HCT116 (cell line): ENCODE results near the gene MEIS1. TPM values are rescaled to one million over a fixed set of nuclear protein-coding genes. Genes with fewer than 3 reads are reported as not detected.

Source experiments
- ATAC-seq: fragments of 200-7000 bp; cut with Tn5 transposase; 2 replicates; pipeline ENCODE4 v1.9.1; 2020; ENCODE audit warnings: mild to moderate bottlenecking, moderate library complexity
- BruUV-seq: library from RNA; stranded (reverse); fragments of 400-500 nt; replicated peaks from 2 replicates; lab custom pipeline; 2021; lab: Mats Ljungman, UMichigan
- CTCF ChIA-PET: fragments of 300-600 bp; sonication (Branson Sonifier 250); formaldehyde crosslinking; loops from one replicate; lab custom pipeline; 2021; ENCODE audit warnings: antibody characterized with exemption; lab: Charles Lee
- POLR2A ChIA-PET: fragments of 300-600, 350-600 bp; sonication (Branson Sonifier 250); formaldehyde crosslinking; loops from one replicate; lab custom pipeline; 2021; ENCODE audit warnings: antibody characterized with exemption; lab: Charles Lee
- RAD21 ChIA-PET, 2 experiments: fragments of 300-600 bp; sonication (Branson Sonifier 250); formaldehyde crosslinking; loops; one replicate each; lab custom pipeline; 2023; ENCODE audit warnings: low total read pairs in 2 of 2; ENCODE audit not compliant: uncharacterized antibody in 2 of 2, unreplicated experiment in 2 of 2, low non-redundant PET in 1 of 2; lab: Charles Lee
- DNase-seq: peaks from one replicate; pipeline ENCODE4 v3.0.0-alpha.2; 2010; ENCODE audit warnings: low read depth, low spot score
- H2AFZ ChIP-seq: fragments of 200-600 bp; shearing (Covaris generic), sonication (generic); 2 replicates; pipeline ENCODE4 v1.6.1; 2017; ENCODE audit warnings: low read depth, mixed run types, mixed read lengths, antibody characterized with exemption, low read length; ENCODE audit not compliant: poor library complexity, severe bottlenecking
- H3K27ac ChIP-seq: 2 replicates; pipeline ENCODE4 v1.5.1; 2012; ENCODE audit warnings: low read depth, low read length
- H3K27me3 ChIP-seq: fragments of 200-600 bp; sonication (generic); 2 replicates; pipeline ENCODE4 v1.6.1; 2016; ENCODE audit warnings: mixed run types, low read length, mixed read lengths; ENCODE audit not compliant: insufficient read depth
- H3K36me3 ChIP-seq, 2 experiments: fragments of 200-500 bp in 1 of 2; fragments of 200-600 bp in 1 of 2; sonication (Bioruptor generic) in 1 of 2; sonication (generic) in 1 of 2; 2 replicates each; pipeline versions ENCODE4 v1.5.1 to v1.6.1; 2014 to 2016; ENCODE audit warnings: low read length in 2 of 2, inconsistent platforms in 1 of 2, mixed read lengths in 1 of 2, mixed run types in 1 of 2; ENCODE audit not compliant: insufficient read depth in 2 of 2, control insufficient read depth in 1 of 2
- H3K4me1 ChIP-seq, 2 experiments: fragments of 200-600 bp in 1 of 2; sonication (generic) in 1 of 2; 2 replicates each; pipeline versions ENCODE4 v1.5.1 to v1.6.1; 2012 to 2017; ENCODE audit warnings: low read length in 2 of 2, inconsistent platforms in 1 of 2, mild to moderate bottlenecking in 1 of 2, mixed read lengths in 1 of 2, mixed run types in 1 of 2, moderate library complexity in 1 of 2; ENCODE audit not compliant: insufficient read depth in 2 of 2, control insufficient read depth in 1 of 2
- H3K4me2 ChIP-seq: fragments of 200-600 bp; sonication (generic); 2 replicates; pipeline ENCODE4 v1.6.1; 2017; ENCODE audit warnings: mixed run types, low read length, mixed read lengths
- H3K4me3 ChIP-seq, 2 experiments: fragments of 200-600 bp in 1 of 2; sonication (generic) in 1 of 2; replicated peaks in 1 of 2; 2 replicates each; pipeline ENCODE4 v1.5.1; 2011 to 2016; ENCODE audit warnings: low read length in 2 of 2, control low read depth in 1 of 2, low read depth in 1 of 2, mild to moderate bottlenecking in 1 of 2, mixed read lengths in 1 of 2, mixed run types in 1 of 2
- H3K79me2 ChIP-seq: fragments of 200-600 bp; sonication (generic); 2 replicates; pipeline ENCODE4 v1.6.1; 2017; ENCODE audit warnings: mild to moderate bottlenecking, mixed run types, low read length, moderate library complexity, mixed read lengths; ENCODE audit not compliant: insufficient read depth
- H3K9ac ChIP-seq: fragments of 200-600 bp; sonication (generic); 2 replicates; pipeline ENCODE4 v1.6.1; 2016; ENCODE audit warnings: low read length, mixed read lengths
- H3K9me2 ChIP-seq: fragments of 200-600 bp; sonication (generic), shearing (Covaris generic); 2 replicates; pipeline ENCODE4 v1.6.1; 2017; ENCODE audit warnings: mixed run types, mild to moderate bottlenecking, moderate library complexity; ENCODE audit not compliant: insufficient read depth
- H3K9me3 ChIP-seq, 2 experiments: fragments of 200-500 bp in 1 of 2; fragments of 200-600 bp in 1 of 2; sonication (Bioruptor generic) in 1 of 2; sonication (generic) in 1 of 2; 2 replicates each; pipeline ENCODE4 v1.6.1; 2014 to 2017; ENCODE audit warnings: low read length in 2 of 2, mixed read lengths in 2 of 2, inconsistent platforms in 1 of 2, low read depth in 1 of 2, mild to moderate bottlenecking in 1 of 2, mixed run types in 1 of 2, moderate library complexity in 1 of 2; ENCODE audit not compliant: control insufficient read depth in 1 of 2, insufficient read depth in 1 of 2
- H4K20me1 ChIP-seq: fragments of 200-600 bp; sonication (generic), shearing (Covaris generic); 2 replicates; pipeline ENCODE4 v1.6.1; 2017; ENCODE audit warnings: mixed run types, mild to moderate bottlenecking, moderate library complexity; ENCODE audit not compliant: insufficient read depth
- CEBPB ChIP-seq: IDR thresholded peaks from 2 replicates; pipeline ENCODE4 v1.6.1; 2012; ENCODE audit warnings: low read depth
- ELF1 ChIP-seq: IDR thresholded peaks from 2 replicates; pipeline ENCODE4 v1.6.1; 2012; ENCODE audit warnings: low read depth, borderline replicate concordance
- EZH2phosphoT487 ChIP-seq: fragments of 200-600 bp; IDR thresholded peaks from 2 replicates; pipeline ENCODE4 v1.6.1; 2018; ENCODE audit warnings: antibody characterized with exemption, borderline replicate concordance
- FOSL1 ChIP-seq: IDR thresholded peaks from 2 replicates; pipeline ENCODE4 v1.6.1; 2012; ENCODE audit warnings: low read depth
- JUND ChIP-seq: IDR thresholded peaks from 2 replicates; pipeline ENCODE4 v1.6.1; 2012
- POLR2A ChIP-seq: IDR thresholded peaks from 2 replicates; pipeline ENCODE4 v1.7.0; 2011; ENCODE audit warnings: borderline replicate concordance; ENCODE audit not compliant: insufficient read depth, insufficient read length; ENCODE audit errors: extremely low read depth
- POLR2AphosphoS5 ChIP-seq: IDR thresholded peaks from 2 replicates; pipeline ENCODE4 v1.6.1; 2011; ENCODE audit warnings: mild to moderate bottlenecking, low read depth, low read length, moderate library complexity
- RAD21 ChIP-seq: IDR thresholded peaks from 2 replicates; pipeline ENCODE4 v1.6.1; 2012; ENCODE audit warnings: low read depth, mild to moderate bottlenecking
- SIN3A ChIP-seq: IDR thresholded peaks from 2 replicates; pipeline ENCODE4 v1.6.1; 2012; ENCODE audit warnings: low read depth
- SP1 ChIP-seq: IDR thresholded peaks from 2 replicates; pipeline ENCODE4 v1.6.1; 2012; ENCODE audit warnings: low read depth
- SRF ChIP-seq: IDR thresholded peaks from 2 replicates; pipeline ENCODE4 v1.6.1; 2012; ENCODE audit warnings: low read depth
- YY1 ChIP-seq: IDR thresholded peaks from 2 replicates; pipeline ENCODE4 v1.6.1; 2011; ENCODE audit warnings: low read length, low read depth, moderate library complexity, mild to moderate bottlenecking; ENCODE audit not compliant: insufficient replicate concordance; ENCODE audit errors: extremely low read depth
- ZNF274 ChIP-seq: fragments of 200-500 bp; sonication (Bioruptor generic); IDR thresholded peaks from 2 replicates; pipeline ENCODE4 v1.6.1; 2014; ENCODE audit warnings: mild to moderate bottlenecking, low read depth, low read length, inconsistent platforms
- intact Hi-C: fragments of 100-400 bp; cut with micrococcal nuclease; formaldehyde crosslinking; loops from 2 replicates; pipeline ENCODE4 v1.10.0; 2022
- total RNA-seq: library from RNA; stranded (reverse); gene quantifications from one replicate; pipeline ENCODE4 v1.2.1, GENCODE V29; 2021; ENCODE audit not compliant: unreplicated experiment
- TF ChIP-seq, protein P1 (sequence below): IDR thresholded peaks from 2 replicates; pipeline ENCODE4 v1.6.1; 2012
- TF ChIP-seq, protein P2 (sequence below): IDR thresholded peaks from 2 replicates; pipeline ENCODE4 v1.6.1; 2012
- TF ChIP-seq, protein P3 (sequence below): IDR thresholded peaks from 2 replicates; pipeline ENCODE4 v1.6.1; 2012; ENCODE audit warnings: low read depth

The MEIS1 gene
- total RNA-seq, 1 experiment from 2014 or later, result 0.32 TPM

DNA sequence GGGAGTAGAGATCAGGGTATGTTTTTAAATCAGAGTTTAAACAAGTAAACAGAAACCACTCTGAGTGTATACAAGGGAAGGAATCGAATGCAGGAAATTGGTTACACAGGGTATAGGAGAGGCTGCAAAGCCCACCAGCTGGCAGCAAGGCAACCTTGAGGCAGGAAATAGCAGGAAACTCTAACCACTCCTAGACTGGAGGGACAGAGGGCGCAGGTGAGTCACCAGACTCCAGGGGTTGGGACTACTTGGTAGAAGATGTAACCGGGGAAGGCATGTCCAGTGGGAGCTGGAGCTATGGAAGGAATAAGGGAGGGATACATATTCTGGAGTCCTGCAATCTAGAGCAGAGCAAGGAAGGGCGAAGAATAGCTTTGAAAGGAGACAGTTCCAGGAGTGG, 152.3 kb downstream of the MEIS1 start:
- Histone ChIP-seq H3K9ac (no peak overlapping the region), H3K27me3 (no peaks in the 10 kb centered on the region), H3K4me1 (no peaks in the 10 kb centered on the region), H2AFZ (no peak overlapping the region), H3K9me2 (no peaks in the 10 kb centered on the region), H3K4me3 (no peak overlapping the region), H3K27ac (no peak overlapping the region), H3K4me2 (no peak overlapping the region), H3K9me3 (no peaks in the 10 kb centered on the region; a peak in 1 of 4 replicates), H4K20me1 (no peaks in the 10 kb centered on the region), H3K79me2 (no peaks in the 10 kb centered on the region), H3K36me3 (no peaks in the 10 kb centered on the region)
- no peak for DNase-seq
- no TSS peak for BruUV-seq
- intact Hi-C loops, result no loop called here
- TF ChIP-seq RAD21 (no peak), EZH2phosphoT487 (no peak), ZNF274 (no peak), ELF1 (no peak), POLR2A (no peak), YY1 (no peak), CEBPB (no peak), SRF (no peak), POLR2AphosphoS5 (no peak), SP1 (no peak), SIN3A (no peak), JUND (no peak), FOSL1 (no peak)
- TF ChIP-seq, protein P1, sequence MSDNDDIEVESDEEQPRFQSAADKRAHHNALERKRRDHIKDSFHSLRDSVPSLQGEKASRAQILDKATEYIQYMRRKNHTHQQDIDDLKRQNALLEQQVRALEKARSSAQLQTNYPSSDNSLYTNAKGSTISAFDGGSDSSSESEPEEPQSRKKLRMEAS, result no peak
- TF ChIP-seq, protein P2, sequence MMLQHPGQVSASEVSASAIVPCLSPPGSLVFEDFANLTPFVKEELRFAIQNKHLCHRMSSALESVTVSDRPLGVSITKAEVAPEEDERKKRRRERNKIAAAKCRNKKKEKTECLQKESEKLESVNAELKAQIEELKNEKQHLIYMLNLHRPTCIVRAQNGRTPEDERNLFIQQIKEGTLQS, result no peak
- TF ChIP-seq, protein P3, sequence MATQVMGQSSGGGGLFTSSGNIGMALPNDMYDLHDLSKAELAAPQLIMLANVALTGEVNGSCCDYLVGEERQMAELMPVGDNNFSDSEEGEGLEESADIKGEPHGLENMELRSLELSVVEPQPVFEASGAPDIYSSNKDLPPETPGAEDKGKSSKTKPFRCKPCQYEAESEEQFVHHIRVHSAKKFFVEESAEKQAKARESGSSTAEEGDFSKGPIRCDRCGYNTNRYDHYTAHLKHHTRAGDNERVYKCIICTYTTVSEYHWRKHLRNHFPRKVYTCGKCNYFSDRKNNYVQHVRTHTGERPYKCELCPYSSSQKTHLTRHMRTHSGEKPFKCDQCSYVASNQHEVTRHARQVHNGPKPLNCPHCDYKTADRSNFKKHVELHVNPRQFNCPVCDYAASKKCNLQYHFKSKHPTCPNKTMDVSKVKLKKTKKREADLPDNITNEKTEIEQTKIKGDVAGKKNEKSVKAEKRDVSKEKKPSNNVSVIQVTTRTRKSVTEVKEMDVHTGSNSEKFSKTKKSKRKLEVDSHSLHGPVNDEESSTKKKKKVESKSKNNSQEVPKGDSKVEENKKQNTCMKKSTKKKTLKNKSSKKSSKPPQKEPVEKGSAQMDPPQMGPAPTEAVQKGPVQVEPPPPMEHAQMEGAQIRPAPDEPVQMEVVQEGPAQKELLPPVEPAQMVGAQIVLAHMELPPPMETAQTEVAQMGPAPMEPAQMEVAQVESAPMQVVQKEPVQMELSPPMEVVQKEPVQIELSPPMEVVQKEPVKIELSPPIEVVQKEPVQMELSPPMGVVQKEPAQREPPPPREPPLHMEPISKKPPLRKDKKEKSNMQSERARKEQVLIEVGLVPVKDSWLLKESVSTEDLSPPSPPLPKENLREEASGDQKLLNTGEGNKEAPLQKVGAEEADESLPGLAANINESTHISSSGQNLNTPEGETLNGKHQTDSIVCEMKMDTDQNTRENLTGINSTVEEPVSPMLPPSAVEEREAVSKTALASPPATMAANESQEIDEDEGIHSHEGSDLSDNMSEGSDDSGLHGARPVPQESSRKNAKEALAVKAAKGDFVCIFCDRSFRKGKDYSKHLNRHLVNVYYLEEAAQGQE, result no peak
- CTCF ChIA-PET, result no interaction called here
- POLR2A ChIA-PET, result no interaction called here
- no peak for ATAC-seq
- RAD21 ChIA-PET, result no interaction called here
